Measurements from ENCODE around the gene PTPN1. TPM values are rescaled to one million over a fixed set of nuclear protein-coding genes. Genes with fewer than 3 reads are reported as not detected.

PTPN1 gene
- polyA plus RNA-seq, 1 donor (not counting 4 experiments of a cell fraction or from before 2014, with no cell fraction given): 61.6 TPM

GRCh38 chr20:50559149-50559548, 49.0 kb downstream of the PTPN1 start:
- peaks cover 5 to 26% of the 10 kb centered on the region in 2 experiments for H3K36me3 ChIP-seq (ENCODE audit: control insufficient read depth in 2 of 2, extremely low read depth in 1 of 2, insufficient read depth in 2 of 2, low read length in 2 of 2)
- H3K4me3 ChIP-seq (ENCODE audit: control insufficient read depth in 2 of 3, extremely low read depth in 1 of 3, insufficient read depth in 2 of 3, low read depth in 1 of 3, low read length in 3 of 3): no peak overlapping the region
- no peaks in the 10 kb centered on the region for H4K20me1 ChIP-seq (ENCODE audit: control insufficient read depth, extremely low read depth, insufficient read depth, low read length)
- H3K4me1 ChIP-seq (ENCODE audit: control insufficient read depth, extremely low read depth, insufficient read depth, low read length): peaks cover 40% of the 10 kb centered on the region
- DNase-seq (ENCODE audit: low read depth, low spot score): no peak
- H2AFZ ChIP-seq (ENCODE audit: control insufficient read depth, low read length): no peak overlapping the region
- no peak for FAIRE-seq
- no peak for TF ChIP-seq CTCF (optimal IDR thresholded peaks at IDR 0.05 in 1 of 3, IDR thresholded peaks at IDR 0.05 in 1 of 3, conservative IDR thresholded peaks at IDR 0.05 in 1 of 3; ENCODE audit: extremely low read depth in 1 of 3, insufficient read depth in 2 of 3, low read length in 3 of 3)
- TF ChIP-seq EZH2 (IDR thresholded peaks at IDR 0.05; ENCODE audit: low read length): no peak
- no peaks in the 10 kb centered on the region for H3K9me1 ChIP-seq (ENCODE audit: control insufficient read depth, extremely low read depth, insufficient read depth, low read length)
- H3K9ac ChIP-seq (ENCODE audit: control insufficient read depth, extremely low read depth, insufficient read depth, low read length): no peak overlapping the region
- H3K27ac ChIP-seq (ENCODE audit: control insufficient read depth, insufficient read depth, low read length): no peak overlapping the region
- H3K4me2 ChIP-seq (ENCODE audit: control insufficient read depth, extremely low read depth, insufficient read depth, low read depth, low read length): no peak overlapping the region
- peaks cover 72% of the 10 kb centered on the region for H3K79me2 ChIP-seq (ENCODE audit: control insufficient read depth, insufficient read depth, low read length)
- no peaks in the 10 kb centered on the region for H3K9me3 ChIP-seq (ENCODE audit: control insufficient read depth, low read depth, low read length)
- dilution Hi-C loops (cut with MboI; ENCODE audit: extremely low pct_ligation_motif_present, low sequenced_read_pairs): no loop called here
- no peaks in the 10 kb centered on the region for H3K27me3 ChIP-seq (ENCODE audit: control insufficient read depth, extremely low read depth, insufficient read depth, low read length)

GRCh38 chr20:50559856-50560638, 49.9 kb downstream of the PTPN1 start:
- DNase-seq (ENCODE audit: low read depth, low spot score) (no peak), FAIRE-seq (no peak)
- dilution Hi-C loops (cut with MboI; ENCODE audit: extremely low pct_ligation_motif_present, low sequenced_read_pairs): no loop called here
- no peaks in the 10 kb centered on the region for H3K27me3 ChIP-seq (ENCODE audit: control insufficient read depth, extremely low read depth, insufficient read depth, low read length)
- H3K9me3 ChIP-seq (ENCODE audit: control insufficient read depth, low read depth, low read length): no peaks in the 10 kb centered on the region
- no peak overlapping the region for H3K4me3 ChIP-seq (ENCODE audit: control insufficient read depth in 2 of 3, extremely low read depth in 1 of 3, insufficient read depth in 2 of 3, low read depth in 1 of 3, low read length in 3 of 3)
- peaks cover 7 to 35% of the 10 kb centered on the region in 2 experiments for H3K36me3 ChIP-seq (ENCODE audit: control insufficient read depth in 2 of 2, extremely low read depth in 1 of 2, insufficient read depth in 2 of 2, low read length in 2 of 2)
- no peaks in the 10 kb centered on the region for H4K20me1 ChIP-seq (ENCODE audit: control insufficient read depth, extremely low read depth, insufficient read depth, low read length)
- no peak overlapping the region for H2AFZ ChIP-seq (ENCODE audit: control insufficient read depth, low read length)
- no peak overlapping the region for H3K9ac ChIP-seq (ENCODE audit: control insufficient read depth, extremely low read depth, insufficient read depth, low read length)
- peaks cover 74% of the 10 kb centered on the region for H3K79me2 ChIP-seq (ENCODE audit: control insufficient read depth, insufficient read depth, low read length)
- H3K4me2 ChIP-seq (ENCODE audit: control insufficient read depth, extremely low read depth, insufficient read depth, low read depth, low read length): no peak overlapping the region
- H3K27ac ChIP-seq (ENCODE audit: control insufficient read depth, insufficient read depth, low read length): peak overlapping the region; percentile 48
- TF ChIP-seq EZH2 (IDR thresholded peaks at IDR 0.05; ENCODE audit: low read length) (no peak), CTCF (optimal IDR thresholded peaks at IDR 0.05 in 1 of 3, IDR thresholded peaks at IDR 0.05 in 1 of 3, conservative IDR thresholded peaks at IDR 0.05 in 1 of 3; ENCODE audit: extremely low read depth in 1 of 3, insufficient read depth in 2 of 3, low read length in 3 of 3) (no peak)
- H3K4me1 ChIP-seq (ENCODE audit: control insufficient read depth, extremely low read depth, insufficient read depth, low read length): peaks cover 40% of the 10 kb centered on the region
- no peaks in the 10 kb centered on the region for H3K9me1 ChIP-seq (ENCODE audit: control insufficient read depth, extremely low read depth, insufficient read depth, low read length)

Measured in keratinocyte (primary cell).